HK-2 (cell line): ENCODE data around the gene CTAGE8.
"Not testable (repeated sequence)": the region's sequence is repeated elsewhere in the genome, so short reads cannot be mapped to it uniquely, and the experiment has no call there.

ENCODE experiments used
- DNase-seq: peaks from one replicate; pipeline ENCODE4 v3.0.0-alpha.2; 2018; ENCODE audit not compliant: unreplicated experiment

Gene CTAGE8

DNA sequence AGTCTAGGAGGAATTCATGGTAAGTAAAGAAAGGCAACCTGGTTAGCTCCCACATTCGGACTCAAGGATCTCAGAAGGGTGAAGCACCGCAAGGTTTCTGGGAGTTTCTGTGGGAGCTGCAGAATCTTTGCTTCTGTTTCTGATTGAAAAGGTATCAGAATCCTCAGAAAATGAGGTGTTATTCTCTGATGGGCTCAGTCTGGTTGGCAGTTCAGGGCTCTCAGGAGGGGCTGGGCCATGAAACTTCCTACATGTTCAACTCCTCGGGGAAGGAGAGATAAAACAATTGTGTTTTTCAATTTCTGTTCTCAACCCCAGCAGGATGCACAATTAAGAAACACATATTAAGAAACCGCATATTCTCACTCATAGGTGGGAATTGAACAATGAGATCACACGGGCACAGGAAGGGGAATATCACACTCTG is 13.6 kb downstream of the CTAGE8 start:
- DNase-seq: no peak

DNA sequence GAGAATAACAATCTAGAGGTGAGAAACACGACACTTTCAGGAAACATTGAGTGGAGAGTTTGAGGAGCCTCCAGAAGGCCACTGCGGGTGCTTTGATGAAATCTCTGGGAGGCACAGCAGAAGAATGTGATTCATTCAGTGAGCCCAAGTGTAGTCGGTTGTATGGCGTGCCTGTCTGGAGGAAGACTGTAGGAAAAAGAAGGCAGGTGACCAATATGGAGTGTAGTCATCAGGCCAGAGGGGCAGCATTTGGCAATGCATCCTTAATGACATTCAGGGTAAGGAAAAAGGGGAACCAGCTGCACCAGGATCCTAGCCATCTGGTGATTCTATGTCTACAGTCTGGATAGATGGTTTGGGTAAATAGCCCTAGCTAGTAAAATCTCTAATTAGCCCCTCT is 16.8 kb downstream of the CTAGE8 start:
- not testable (repeated sequence) for DNase-seq

DNA sequence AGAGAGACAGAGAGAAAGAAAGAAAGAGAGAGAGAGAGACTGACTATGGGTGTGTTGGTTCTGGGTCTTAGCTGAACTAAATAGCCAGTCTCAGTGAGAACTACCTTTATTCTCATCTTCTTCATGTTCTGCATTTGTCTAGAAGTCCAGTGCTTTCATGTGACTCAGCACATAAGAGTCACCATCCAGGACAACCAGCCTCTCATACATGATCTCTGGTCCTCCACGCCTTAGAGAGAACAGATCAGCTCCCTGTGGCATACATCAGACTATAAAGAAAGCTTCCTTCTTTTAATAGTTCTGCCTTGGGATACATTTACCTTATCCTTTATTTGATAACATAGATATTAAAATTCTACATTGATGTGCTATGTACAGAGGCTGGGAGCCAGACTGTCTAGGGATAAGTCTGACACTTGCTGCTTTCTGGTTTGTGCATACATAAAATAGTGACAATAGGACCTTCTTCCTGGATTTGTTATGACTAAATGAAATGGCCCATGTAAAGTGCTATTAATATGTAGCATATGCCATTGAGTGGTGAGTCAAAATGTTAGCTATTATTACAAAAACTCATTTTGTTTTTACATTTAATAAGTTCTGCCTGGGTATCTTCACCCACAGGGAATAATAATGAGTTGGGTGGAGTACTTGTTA is 21.3 kb downstream of the CTAGE8 start:
- DNase-seq: not testable (repeated sequence)

DNA sequence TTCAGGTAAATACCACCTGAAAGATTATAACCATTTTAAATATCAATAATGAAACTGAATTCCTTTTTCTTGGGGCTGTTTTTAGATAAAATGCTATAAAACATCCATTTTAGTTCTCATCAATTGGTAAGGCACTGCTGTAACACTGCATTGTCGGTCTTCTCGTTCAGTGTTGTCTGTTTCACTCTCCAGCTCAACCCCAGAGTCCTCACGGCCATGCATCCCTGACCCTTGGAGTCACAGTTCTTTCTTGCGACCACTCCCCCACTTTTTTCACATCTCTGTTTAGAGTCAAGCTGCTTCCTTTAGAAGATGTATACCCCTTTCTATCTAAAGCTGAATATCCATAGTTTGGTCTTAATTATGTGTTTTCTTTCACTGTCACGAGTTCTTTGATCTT is 22.1 kb downstream of the CTAGE8 start:
- DNase-seq: not testable (repeated sequence)

DNA sequence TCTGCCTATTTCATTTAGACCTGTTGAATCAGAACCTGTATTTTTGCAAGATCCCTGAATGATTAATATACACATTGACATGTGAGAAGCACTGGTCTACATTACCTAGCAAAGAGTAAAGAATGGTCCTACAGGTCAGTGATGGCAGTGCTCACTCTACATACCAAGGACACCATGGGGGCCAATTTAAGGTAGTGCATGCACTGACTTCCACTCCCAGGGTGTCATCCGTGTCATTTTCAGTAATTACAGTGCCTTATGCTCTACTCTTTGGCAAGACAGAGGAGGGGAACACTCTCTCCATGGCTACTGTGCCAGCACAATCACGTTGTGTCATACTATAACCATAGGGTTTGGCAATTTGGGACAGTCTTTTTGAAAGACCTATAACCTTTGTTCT is 23.7 kb downstream of the CTAGE8 start:
- DNase-seq: not testable (repeated sequence)

DNA sequence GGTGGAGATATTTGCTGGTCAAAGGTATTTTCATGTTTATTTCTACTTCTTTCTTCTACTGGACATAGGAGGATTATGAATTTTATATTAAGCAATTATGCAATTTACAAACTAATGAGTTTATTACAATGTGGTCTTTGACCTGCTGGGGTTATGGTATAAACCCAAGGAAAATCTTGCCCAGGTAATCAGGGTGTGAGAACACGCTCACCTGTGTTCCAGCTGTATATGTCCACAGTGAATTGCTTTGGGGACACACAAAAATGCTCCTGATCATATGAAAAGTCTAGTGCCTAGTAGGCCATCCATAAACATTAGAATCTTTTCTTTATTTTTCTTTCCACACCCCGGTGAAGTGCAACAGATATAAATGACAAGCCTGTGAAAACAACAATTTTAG is 29.7 kb downstream of the CTAGE8 start, which contains the start of gene OR2A42:
OR2A42 (minus strand) TSS at position 241 of the 400 bp plus-strand sequence. CDS start 6,762 bp downstream, outside the sequence.
- DNase-seq: not testable (repeated sequence)

DNA sequence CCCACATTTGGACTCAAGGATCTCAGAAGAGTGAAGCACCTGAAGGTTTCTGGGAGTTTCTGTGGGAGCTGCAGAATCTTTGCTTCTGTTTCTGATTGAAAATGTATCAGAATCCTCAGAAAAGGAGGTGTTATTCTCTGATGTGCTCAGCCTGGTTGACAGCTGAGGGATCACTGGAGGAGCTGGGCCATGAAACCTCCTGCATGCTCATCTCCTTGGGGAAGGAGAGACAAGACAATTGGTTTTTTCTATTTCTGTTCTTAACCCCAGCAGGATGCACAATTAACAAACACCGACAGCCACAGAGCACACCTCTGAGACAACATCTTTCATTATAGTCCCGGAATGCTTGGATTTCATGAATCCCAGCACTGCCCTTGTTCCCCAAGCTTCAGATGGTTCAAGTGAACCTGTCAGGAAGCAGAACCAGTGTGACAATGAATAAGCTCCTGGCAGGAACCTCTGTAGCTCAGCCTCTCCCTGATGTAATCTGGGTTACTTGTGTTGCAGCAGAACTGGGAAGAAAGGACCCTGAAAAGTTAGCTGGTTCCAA is 30.5 kb downstream of the CTAGE8 start:
- not testable (repeated sequence) for DNase-seq

DNA sequence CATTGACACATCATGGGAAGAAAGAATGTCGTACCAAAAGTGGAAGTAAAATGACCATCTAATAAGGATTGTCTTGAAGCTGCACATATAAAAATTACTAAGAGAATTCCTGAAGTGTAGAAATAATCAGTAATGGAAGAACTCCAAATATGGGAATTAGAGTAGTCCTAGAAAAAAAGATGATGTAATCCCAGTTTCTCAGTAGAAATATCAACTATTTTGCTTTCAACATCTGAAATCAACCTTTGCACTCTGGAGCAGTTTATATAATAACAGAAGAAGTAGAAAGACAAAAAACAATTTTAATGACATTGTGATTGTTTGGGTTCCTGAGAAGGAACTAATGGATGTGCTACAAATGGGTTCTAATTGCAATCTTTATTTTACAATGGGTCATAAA is 36.0 kb downstream of the CTAGE8 start:
- not testable (repeated sequence) for DNase-seq

DNA sequence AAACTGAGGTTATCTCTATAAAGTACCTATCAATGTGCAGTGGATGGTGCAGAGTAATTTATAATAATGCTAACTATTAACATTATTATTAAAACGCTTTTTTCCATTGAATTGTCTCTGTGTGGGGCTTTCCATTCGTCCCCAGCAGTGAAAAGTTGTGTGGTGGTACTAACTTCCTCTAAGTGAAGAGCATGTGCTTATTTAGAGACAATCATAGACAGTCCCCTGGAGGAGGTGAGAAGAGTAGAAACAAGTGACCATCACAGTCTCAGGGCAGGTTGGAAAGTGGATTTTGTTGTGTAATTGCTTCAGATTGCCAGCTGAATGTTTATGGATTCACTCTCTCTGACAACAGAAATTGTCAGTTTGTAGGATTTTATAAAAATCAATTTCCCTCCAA is 38.1 kb downstream of the CTAGE8 start:
- DNase-seq: not testable (repeated sequence)

DNA sequence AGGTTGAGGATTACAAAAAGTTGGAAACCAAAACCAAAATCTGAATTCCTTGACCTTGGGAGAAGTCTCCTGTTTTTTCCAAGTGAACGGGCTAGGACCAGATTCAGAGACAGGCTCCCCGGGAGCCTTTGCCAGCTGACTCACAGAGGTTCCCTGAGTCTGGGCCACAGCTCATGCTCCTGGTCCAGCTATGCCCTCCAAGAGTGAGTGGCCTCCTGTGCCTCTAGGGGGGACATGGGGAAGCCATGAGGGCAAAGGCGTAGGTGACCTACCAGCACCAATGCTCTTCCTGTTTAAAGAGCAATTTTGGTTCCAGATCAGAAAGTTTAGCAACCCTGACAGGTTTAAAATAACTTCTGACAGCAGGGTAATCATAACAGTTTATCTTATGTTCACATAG is 40.3 kb downstream of the CTAGE8 start:
- not testable (repeated sequence) for DNase-seq

DNA sequence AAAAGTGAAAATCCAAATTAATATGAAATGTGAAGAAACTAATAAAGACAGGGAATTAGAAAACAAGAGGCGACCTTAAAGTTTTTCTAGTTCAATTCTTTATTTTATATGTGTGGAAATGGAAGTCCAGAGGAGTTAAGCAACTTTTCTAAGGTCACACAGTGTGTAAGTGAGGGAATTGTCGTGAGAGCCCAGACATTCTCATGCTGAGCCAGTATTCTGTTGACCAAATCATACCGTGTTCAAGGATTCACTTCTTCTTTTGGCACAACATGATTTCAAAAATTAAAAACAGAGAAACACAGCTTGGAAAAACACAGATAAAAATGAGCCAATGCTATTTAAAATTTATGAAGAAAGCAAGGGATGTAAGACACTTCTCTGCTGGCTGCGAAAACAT is 42.2 kb downstream of the CTAGE8 start:
- DNase-seq: not testable (repeated sequence)

DNA sequence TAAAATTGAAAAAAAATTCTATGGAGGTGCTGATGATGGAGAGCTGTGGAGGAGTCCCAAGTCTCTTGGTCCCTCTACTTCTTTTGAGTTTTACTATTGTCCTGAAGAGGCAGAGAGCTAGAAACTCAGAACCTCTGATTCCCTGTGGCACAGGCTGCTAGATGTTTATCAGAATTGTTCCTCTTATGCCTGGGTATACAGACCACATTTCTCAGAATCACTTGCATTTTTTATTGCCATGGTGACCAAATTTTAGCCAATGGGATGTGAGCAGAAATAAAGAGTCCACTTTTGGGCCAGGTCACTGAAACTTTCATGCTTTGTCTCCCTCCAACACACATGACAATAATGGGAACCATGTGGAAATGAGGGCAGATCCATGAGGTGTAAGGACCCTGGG is 45.4 kb downstream of the CTAGE8 start:
- not testable (repeated sequence) for DNase-seq

DNA sequence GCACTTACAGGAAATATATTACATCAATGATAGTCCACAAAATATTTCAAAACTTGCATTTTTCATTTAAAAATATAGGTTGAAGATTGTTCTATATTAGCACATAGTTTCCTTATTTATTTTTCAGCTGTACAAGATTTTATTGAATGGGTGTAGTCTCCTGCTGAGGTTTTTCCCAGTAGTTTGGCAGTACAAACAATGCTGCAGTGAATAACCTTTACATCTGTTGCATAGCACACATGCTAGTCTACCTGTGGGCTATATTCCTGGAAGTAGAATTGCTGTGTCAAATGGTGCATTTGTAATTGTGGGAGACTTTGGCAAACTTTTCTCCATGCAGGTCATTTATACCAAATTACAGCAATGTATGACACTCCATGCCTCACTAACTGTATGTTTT is 48.6 kb downstream of the CTAGE8 start:
- not testable (repeated sequence) for DNase-seq

DNA sequence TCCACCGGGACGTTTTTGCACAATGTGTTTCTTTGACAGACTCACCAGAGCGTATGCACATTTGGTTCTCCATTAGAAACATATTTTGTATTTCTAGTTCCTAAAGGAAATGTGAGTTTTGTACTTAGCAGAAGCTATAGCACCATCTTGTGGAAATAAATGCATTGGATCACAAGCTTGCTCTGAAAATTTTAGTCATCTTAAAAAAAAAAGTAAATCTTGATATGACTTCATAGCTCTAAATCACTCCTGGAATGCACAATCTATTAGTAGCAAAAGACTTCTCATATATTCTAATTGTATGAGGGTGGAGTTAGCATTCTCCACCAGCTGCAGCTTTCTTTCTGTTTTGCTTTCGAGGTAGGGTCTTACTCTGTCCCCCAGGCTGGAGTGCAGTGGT is 49.9 kb downstream of the CTAGE8 start:
- not testable (repeated sequence) for DNase-seq

DNA sequence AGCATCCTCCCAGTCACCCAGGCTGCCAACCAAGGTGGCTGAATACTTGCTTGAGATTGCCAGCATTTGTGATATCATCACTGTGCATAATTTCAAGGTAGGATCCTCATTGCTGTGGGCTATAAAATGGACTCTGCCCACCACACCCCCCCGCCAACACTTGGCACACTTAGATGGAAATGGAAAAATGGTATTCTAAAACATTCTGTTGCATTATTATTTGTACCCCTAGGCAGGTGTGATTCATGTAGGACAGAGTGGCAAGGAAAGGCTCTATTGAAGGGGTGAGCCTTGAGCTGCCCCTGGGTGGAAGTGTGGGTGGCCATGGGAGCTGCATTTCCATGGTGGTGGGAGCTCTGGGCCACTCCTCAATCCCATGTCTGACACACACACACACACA is 50.5 kb downstream of the CTAGE8 start:
- DNase-seq: not testable (repeated sequence)

DNA sequence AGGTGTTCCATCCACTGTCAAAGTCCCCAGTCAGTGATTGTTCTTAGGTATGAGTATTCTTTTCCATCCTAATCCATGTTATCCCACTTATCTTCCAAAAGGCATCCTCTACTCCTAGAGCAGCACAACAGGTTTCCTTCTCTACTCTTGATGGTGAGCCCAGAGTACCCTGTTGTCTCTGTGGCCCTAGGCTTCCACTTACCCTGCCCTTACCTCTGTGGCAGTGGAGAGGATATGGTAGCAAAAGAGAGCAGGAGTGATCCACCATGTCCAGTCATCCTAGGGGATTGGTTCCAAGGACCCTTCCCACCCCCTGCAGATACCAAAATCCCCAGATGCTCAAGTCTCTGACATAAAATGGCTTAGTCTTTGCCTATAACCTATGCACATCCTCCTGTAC is 51.9 kb downstream of the CTAGE8 start:
- not testable (repeated sequence) for DNase-seq
